Activated CD4-positive, alpha-beta T cell treated with anti-CD3 and anti-CD28 coated beads, Interleukin-2, amount 50 U/mL, for 1 hour (primary cell): ENCODE measurements around the gene ANKRD10.

Source experiments
- DNase-seq: peaks from one replicate; pipeline ENCODE4 v3.0.0-alpha.2; 2020

Gene ANKRD10

GRCh38 chr13:110885516-110885915 is 29.4 kb downstream of the ANKRD10 start:
- no peak for DNase-seq

- no peak for DNase-seq
Observed at GRCh38 chr13:110884517-110884916, 30.4 kb downstream of the ANKRD10 start.

GRCh38 chr13:110883542-110883941 is 31.3 kb downstream of the ANKRD10 start:
- DNase-seq = no peak

- no peak for DNase-seq
Observed at GRCh38 chr13:110882972-110883371, 31.9 kb downstream of the ANKRD10 start.

GRCh38 chr13:110881839-110882627 is 32.8 kb downstream of the ANKRD10 start:
- DNase-seq = no peak

GRCh38 chr13:110880627-110881026 is 34.2 kb downstream of the ANKRD10 start:
- no peak for DNase-seq

GRCh38 chr13:110879482-110879881 is 35.4 kb downstream of the ANKRD10 start:
- DNase-seq = no peak

GRCh38 chr13:110877737-110878258 is 37.1 kb downstream of the ANKRD10 start:
- no peak for DNase-seq

- DNase-seq = no peak
Observed at GRCh38 chr13:110876609-110877008, 38.3 kb downstream of the ANKRD10 start.

- DNase-seq = no peak
Observed at GRCh38 chr13:110875241-110875640, 39.6 kb downstream of the ANKRD10 start.

- peak; percentile 22 for DNase-seq
Observed at GRCh38 chr13:110874508-110874960, 40.3 kb downstream of the ANKRD10 start.

GRCh38 chr13:110873639-110874507 is 41.0 kb downstream of the ANKRD10 start:
- no peak for DNase-seq

GRCh38 chr13:110872768-110873638 is 41.9 kb downstream of the ANKRD10 start:
- DNase-seq = no peak

- DNase-seq = no peak
Observed at GRCh38 chr13:110872034-110872767, 42.7 kb downstream of the ANKRD10 start.

GRCh38 chr13:110869805-110870706 is 44.8 kb downstream of the ANKRD10 start:
- DNase-seq = no peak

- DNase-seq = no peak
Observed at GRCh38 chr13:110869231-110869804, 45.6 kb downstream of the ANKRD10 start.

- no peak for DNase-seq
Observed at GRCh38 chr13:110868720-110869119, 46.1 kb downstream of the ANKRD10 start.

GRCh38 chr13:110867380-110867779 is 47.5 kb downstream of the ANKRD10 start:
- DNase-seq = no peak

- no peak for DNase-seq
Observed at GRCh38 chr13:110866491-110867170, 48.2 kb downstream of the ANKRD10 start.

- DNase-seq = no peak
Observed at GRCh38 chr13:110863685-110864084, 51.2 kb downstream of the ANKRD10 start.
